Testis (tissue), 2 donors: ENCODE measurements around the gene COQ2.
"Not testable (repeated sequence)": the region's sequence is repeated elsewhere in the genome, so short reads cannot be mapped to it uniquely, and the experiment has no call there.

Experiments used
- POLR2A ChIP-seq: fragments of 450-650 bp; IDR thresholded peaks from one replicate; pipeline ENCODE4 v1.6.1; 2017; ENCODE audit warnings: antibody characterized with exemption, mild to moderate bottlenecking, moderate library complexity
- TF ChIP-seq, protein P1 (sequence below), 3 experiments: fragments of 450-650 bp in 2 of 3; fragments of 200-600 bp in 1 of 3; sonication (generic) in 1 of 3; IDR thresholded peaks; one replicate each; pipeline ENCODE4 v1.5.1; 2016 to 2019; ENCODE audit warnings: antibody characterized with exemption in 3 of 3, mild to moderate bottlenecking in 2 of 3, moderate library complexity in 1 of 3

DNA sequence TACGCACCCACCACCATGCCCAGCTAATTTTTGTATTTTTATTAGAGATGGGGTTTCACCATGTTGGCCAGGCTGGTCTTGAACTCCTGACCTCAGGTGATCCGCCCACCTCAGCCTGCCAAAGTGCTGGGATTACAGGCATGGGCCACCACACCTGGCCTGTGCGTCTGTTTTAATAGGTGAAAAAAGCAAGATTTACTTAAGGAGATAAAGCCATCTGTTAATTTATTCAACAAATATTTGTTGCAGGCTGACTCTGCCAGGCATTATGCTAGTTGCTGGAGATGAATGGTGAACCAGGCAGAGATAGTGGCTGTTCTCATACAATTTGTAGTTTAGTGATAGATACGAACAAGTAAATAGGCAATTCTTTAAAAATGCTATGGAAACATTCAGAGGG, 40.7 kb upstream of the COQ2 start:
- TF ChIP-seq, protein P1, sequence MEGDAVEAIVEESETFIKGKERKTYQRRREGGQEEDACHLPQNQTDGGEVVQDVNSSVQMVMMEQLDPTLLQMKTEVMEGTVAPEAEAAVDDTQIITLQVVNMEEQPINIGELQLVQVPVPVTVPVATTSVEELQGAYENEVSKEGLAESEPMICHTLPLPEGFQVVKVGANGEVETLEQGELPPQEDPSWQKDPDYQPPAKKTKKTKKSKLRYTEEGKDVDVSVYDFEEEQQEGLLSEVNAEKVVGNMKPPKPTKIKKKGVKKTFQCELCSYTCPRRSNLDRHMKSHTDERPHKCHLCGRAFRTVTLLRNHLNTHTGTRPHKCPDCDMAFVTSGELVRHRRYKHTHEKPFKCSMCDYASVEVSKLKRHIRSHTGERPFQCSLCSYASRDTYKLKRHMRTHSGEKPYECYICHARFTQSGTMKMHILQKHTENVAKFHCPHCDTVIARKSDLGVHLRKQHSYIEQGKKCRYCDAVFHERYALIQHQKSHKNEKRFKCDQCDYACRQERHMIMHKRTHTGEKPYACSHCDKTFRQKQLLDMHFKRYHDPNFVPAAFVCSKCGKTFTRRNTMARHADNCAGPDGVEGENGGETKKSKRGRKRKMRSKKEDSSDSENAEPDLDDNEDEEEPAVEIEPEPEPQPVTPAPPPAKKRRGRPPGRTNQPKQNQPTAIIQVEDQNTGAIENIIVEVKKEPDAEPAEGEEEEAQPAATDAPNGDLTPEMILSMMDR (IDR thresholded peaks at IDR 0.05): not testable (repeated sequence)
- not testable (repeated sequence) for TF ChIP-seq POLR2A
